Hematopoietic multipotent progenitor cell treated with erythropoietin and hydrocortisone succinate and interleukin-3 and kit ligand, for 4 days (in vitro differentiated cells): ENCODE measurements around the gene ANKRD1.

Experiments used
- DNase-seq: peaks from one replicate; pipeline ENCODE4 v3.0.0-alpha.2; 2015

Gene ANKRD1

GRCh38 chr10:90930971-90931871 lies 10.3 kb upstream of the ANKRD1 start:
- no peak for DNase-seq

GRCh38 chr10:90930070-90930837 lies 9.4 kb upstream of the ANKRD1 start:
- no peak for DNase-seq

GRCh38 chr10:90929179-90929578 lies 8.3 kb upstream of the ANKRD1 start:
- DNase-seq, result no peak

GRCh38 chr10:90927293-90927692 lies 6.4 kb upstream of the ANKRD1 start:
- DNase-seq, result no peak

- DNase-seq, result no peak
These were observed 4.5 kb upstream of the ANKRD1 start for GRCh38 chr10:90925079-90926029.

- no peak for DNase-seq
These were observed 3.7 kb upstream of the ANKRD1 start for GRCh38 chr10:90924552-90924951.

GRCh38 chr10:90923111-90923731 lies 2.3 kb upstream of the ANKRD1 start:
- no peak for DNase-seq

GRCh38 chr10:90921906-90922305 lies 1.0 kb upstream of the ANKRD1 start:
- no peak for DNase-seq

GRCh38 chr10:90919683-90920574 lies 958 bp downstream of the ANKRD1 start:
- no peak for DNase-seq

- no peak for DNase-seq
These were observed 2.9 kb downstream of the ANKRD1 start for GRCh38 chr10:90917968-90918318.

- DNase-seq, result no peak
These were observed 3.5 kb downstream of the ANKRD1 start for GRCh38 chr10:90917238-90917967.

GRCh38 chr10:90916392-90917237 lies 4.3 kb downstream of the ANKRD1 start:
- DNase-seq, result no peak

GRCh38 chr10:90915766-90916075 lies 5.2 kb downstream of the ANKRD1 start:
- no peak for DNase-seq

GRCh38 chr10:90914992-90915765 lies 5.7 kb downstream of the ANKRD1 start:
- DNase-seq, result no peak

- DNase-seq, result no peak
These were observed 7.0 kb downstream of the ANKRD1 start for GRCh38 chr10:90913774-90914420.

GRCh38 chr10:90912854-90913479 lies 7.9 kb downstream of the ANKRD1 start:
- DNase-seq, result no peak

- no peak for DNase-seq
These were observed 8.7 kb downstream of the ANKRD1 start for GRCh38 chr10:90912174-90912573.
